ENCODE measurements around the gene CD38.

DNA sequence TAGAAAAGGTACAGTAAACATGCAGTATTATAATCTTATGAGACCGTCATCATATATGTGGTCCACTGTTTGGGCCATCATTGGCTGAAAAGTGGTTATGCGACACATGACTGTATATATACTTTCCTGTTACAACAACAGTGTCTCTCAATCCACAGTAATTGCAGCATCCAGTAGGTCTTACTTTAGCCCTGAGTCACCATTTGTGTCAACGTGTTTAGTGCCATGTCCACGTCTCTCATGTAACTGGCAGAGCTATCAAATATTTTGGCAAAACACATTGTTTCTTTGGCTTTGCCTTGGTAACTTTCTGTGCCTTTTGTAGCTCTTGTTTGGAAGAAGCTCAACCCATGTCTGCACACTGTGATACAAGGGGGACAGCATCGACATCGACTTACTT, 73.8 kb downstream of the CD38 start:
- TF ChIP-seq, protein P1, sequence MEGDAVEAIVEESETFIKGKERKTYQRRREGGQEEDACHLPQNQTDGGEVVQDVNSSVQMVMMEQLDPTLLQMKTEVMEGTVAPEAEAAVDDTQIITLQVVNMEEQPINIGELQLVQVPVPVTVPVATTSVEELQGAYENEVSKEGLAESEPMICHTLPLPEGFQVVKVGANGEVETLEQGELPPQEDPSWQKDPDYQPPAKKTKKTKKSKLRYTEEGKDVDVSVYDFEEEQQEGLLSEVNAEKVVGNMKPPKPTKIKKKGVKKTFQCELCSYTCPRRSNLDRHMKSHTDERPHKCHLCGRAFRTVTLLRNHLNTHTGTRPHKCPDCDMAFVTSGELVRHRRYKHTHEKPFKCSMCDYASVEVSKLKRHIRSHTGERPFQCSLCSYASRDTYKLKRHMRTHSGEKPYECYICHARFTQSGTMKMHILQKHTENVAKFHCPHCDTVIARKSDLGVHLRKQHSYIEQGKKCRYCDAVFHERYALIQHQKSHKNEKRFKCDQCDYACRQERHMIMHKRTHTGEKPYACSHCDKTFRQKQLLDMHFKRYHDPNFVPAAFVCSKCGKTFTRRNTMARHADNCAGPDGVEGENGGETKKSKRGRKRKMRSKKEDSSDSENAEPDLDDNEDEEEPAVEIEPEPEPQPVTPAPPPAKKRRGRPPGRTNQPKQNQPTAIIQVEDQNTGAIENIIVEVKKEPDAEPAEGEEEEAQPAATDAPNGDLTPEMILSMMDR (IDR thresholded peaks at IDR 0.05): no peak
- TF ChIP-seq ELF4 (CRISPR knock-in tag; IDR thresholded peaks at IDR 0.05; ENCODE audit: low read depth) (no peak), ETV6 (CRISPR knock-in tag; IDR thresholded peaks at IDR 0.05) (no peak), NFYB (CRISPR knock-in tag; conservative IDR thresholded peaks at IDR 0.05; ENCODE audit: low read depth) (no peak), ZBTB21 (CRISPR knock-in tag; IDR thresholded peaks at IDR 0.05; ENCODE audit: borderline replicate concordance) (no peak), ESRRA (CRISPR knock-in tag; IDR thresholded peaks at IDR 0.05; ENCODE audit: borderline replicate concordance) (no peak), ZNF671 (CRISPR knock-in tag; IDR thresholded peaks at IDR 0.05) (no peak)
- TF ChIP-seq, protein P2, sequence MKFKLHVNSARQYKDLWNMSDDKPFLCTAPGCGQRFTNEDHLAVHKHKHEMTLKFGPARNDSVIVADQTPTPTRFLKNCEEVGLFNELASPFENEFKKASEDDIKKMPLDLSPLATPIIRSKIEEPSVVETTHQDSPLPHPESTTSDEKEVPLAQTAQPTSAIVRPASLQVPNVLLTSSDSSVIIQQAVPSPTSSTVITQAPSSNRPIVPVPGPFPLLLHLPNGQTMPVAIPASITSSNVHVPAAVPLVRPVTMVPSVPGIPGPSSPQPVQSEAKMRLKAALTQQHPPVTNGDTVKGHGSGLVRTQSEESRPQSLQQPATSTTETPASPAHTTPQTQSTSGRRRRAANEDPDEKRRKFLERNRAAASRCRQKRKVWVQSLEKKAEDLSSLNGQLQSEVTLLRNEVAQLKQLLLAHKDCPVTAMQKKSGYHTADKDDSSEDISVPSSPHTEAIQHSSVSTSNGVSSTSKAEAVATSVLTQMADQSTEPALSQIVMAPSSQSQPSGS (CRISPR knock-in tag; IDR thresholded peaks at IDR 0.05; ENCODE audit: borderline replicate concordance, low read depth): no peak
- TF ChIP-seq, protein P3, sequence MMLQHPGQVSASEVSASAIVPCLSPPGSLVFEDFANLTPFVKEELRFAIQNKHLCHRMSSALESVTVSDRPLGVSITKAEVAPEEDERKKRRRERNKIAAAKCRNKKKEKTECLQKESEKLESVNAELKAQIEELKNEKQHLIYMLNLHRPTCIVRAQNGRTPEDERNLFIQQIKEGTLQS (CRISPR knock-in tag; conservative IDR thresholded peaks at IDR 0.05): no peak
- TF ChIP-seq, protein P4, sequence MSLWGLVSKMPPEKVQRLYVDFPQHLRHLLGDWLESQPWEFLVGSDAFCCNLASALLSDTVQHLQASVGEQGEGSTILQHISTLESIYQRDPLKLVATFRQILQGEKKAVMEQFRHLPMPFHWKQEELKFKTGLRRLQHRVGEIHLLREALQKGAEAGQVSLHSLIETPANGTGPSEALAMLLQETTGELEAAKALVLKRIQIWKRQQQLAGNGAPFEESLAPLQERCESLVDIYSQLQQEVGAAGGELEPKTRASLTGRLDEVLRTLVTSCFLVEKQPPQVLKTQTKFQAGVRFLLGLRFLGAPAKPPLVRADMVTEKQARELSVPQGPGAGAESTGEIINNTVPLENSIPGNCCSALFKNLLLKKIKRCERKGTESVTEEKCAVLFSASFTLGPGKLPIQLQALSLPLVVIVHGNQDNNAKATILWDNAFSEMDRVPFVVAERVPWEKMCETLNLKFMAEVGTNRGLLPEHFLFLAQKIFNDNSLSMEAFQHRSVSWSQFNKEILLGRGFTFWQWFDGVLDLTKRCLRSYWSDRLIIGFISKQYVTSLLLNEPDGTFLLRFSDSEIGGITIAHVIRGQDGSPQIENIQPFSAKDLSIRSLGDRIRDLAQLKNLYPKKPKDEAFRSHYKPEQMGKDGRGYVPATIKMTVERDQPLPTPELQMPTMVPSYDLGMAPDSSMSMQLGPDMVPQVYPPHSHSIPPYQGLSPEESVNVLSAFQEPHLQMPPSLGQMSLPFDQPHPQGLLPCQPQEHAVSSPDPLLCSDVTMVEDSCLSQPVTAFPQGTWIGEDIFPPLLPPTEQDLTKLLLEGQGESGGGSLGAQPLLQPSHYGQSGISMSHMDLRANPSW (CRISPR knock-in tag; conservative IDR thresholded peaks at IDR 0.05; ENCODE audit: low read depth): no peak

Measured in WTC11 (cell line).